Activated T-cell treated with anti-CD3 and anti-CD28 coated beads, Interleukin-2, amount 50 U/mL, for 24 hours (primary cell): ENCODE results near the gene SOX2.

Experiments
- DNase-seq: peaks from one replicate; pipeline ENCODE4 v3.0.0-alpha.2; 2020
- H3K27ac Mint-ChIP-seq: 2 replicates; pipeline ENCODE4 v1.8.0; 2020; ENCODE audit warnings: mild to moderate bottlenecking, mixed read lengths
- H3K27me3 Mint-ChIP-seq: 2 replicates; pipeline ENCODE4 v1.8.0; 2020; ENCODE audit warnings: mixed read lengths
- H3K36me3 Mint-ChIP-seq: 2 replicates; pipeline ENCODE4 v1.8.0; 2020; ENCODE audit warnings: low read depth, mixed read lengths
- H3K4me1 Mint-ChIP-seq: 2 replicates; pipeline ENCODE4 v1.8.0; 2020; ENCODE audit warnings: low read depth, mixed read lengths
- H3K4me3 Mint-ChIP-seq: 2 replicates; pipeline ENCODE4 v1.8.0; 2020; ENCODE audit warnings: mild to moderate bottlenecking, moderate library complexity, mixed read lengths
- H3K9me3 Mint-ChIP-seq: 2 replicates; pipeline ENCODE4 v1.8.0; 2020; ENCODE audit warnings: mixed read lengths

The SOX2 gene

GRCh38 chr3:181699171-181699903 is 12.4 kb upstream of the SOX2 start:
- H3K27me3 Mint-ChIP-seq = peaks cover 90% of the 10 kb centered on the region
- peaks cover 27% of the 10 kb centered on the region for H3K4me1 Mint-ChIP-seq
- no peak overlapping the region for H3K27ac Mint-ChIP-seq
- no peak for DNase-seq
- H3K36me3 Mint-ChIP-seq = no peaks in the 10 kb centered on the region
- peaks cover 2% of the 10 kb centered on the region for H3K9me3 Mint-ChIP-seq
- H3K4me3 Mint-ChIP-seq = no peak overlapping the region

GRCh38 chr3:181700168-181701087 is 11.3 kb upstream of the SOX2 start:
- no peak for DNase-seq
- H3K27me3 Mint-ChIP-seq = peaks cover 94% of the 10 kb centered on the region
- H3K36me3 Mint-ChIP-seq = no peaks in the 10 kb centered on the region
- peaks cover 6% of the 10 kb centered on the region for H3K9me3 Mint-ChIP-seq
- H3K4me1 Mint-ChIP-seq = peaks cover 31% of the 10 kb centered on the region
- H3K4me3 Mint-ChIP-seq = peak overlapping the region; percentile 41
- no peak overlapping the region for H3K27ac Mint-ChIP-seq

- no peak for DNase-seq
- peaks cover 28% of the 10 kb centered on the region for H3K4me1 Mint-ChIP-seq
- peaks cover 93% of the 10 kb centered on the region for H3K27me3 Mint-ChIP-seq
- H3K4me3 Mint-ChIP-seq = no peak overlapping the region
- H3K27ac Mint-ChIP-seq = no peak overlapping the region
- H3K36me3 Mint-ChIP-seq = no peaks in the 10 kb centered on the region
- peaks cover 6% of the 10 kb centered on the region for H3K9me3 Mint-ChIP-seq
These were observed 10.6 kb upstream of the SOX2 start for GRCh38 chr3:181701096-181701495.

- no peak for DNase-seq
- peaks cover 90% of the 10 kb centered on the region for H3K27me3 Mint-ChIP-seq
- H3K27ac Mint-ChIP-seq = no peak overlapping the region
- no peaks in the 10 kb centered on the region for H3K36me3 Mint-ChIP-seq
- no peak overlapping the region for H3K4me3 Mint-ChIP-seq
- H3K4me1 Mint-ChIP-seq = peaks cover 24% of the 10 kb centered on the region
- H3K9me3 Mint-ChIP-seq = peaks cover 4% of the 10 kb centered on the region
These were observed 7.9 kb upstream of the SOX2 start for GRCh38 chr3:181703601-181704420.

- no peaks in the 10 kb centered on the region for H3K36me3 Mint-ChIP-seq
- H3K27ac Mint-ChIP-seq = no peak overlapping the region
- no peak for DNase-seq
- H3K9me3 Mint-ChIP-seq = peaks cover 4% of the 10 kb centered on the region
- peaks cover 90% of the 10 kb centered on the region for H3K27me3 Mint-ChIP-seq
- no peak overlapping the region for H3K4me3 Mint-ChIP-seq
- H3K4me1 Mint-ChIP-seq = peaks cover 25% of the 10 kb centered on the region
These were observed 7.2 kb upstream of the SOX2 start for GRCh38 chr3:181704421-181705085.

- Mint-ChIP-seq H3K4me3 (no peak overlapping the region), H3K27me3 (peaks cover 90% of the 10 kb centered on the region), H3K4me1 (peaks cover 29% of the 10 kb centered on the region), H3K36me3 (no peaks in the 10 kb centered on the region), H3K27ac (no peak overlapping the region), H3K9me3 (peaks cover 4% of the 10 kb centered on the region)
- DNase-seq = no peak
These were observed 6.6 kb upstream of the SOX2 start for GRCh38 chr3:181705086-181705480.

GRCh38 chr3:181707980-181708379 is 3.7 kb upstream of the SOX2 start:
- H3K9me3 Mint-ChIP-seq = peaks cover 4% of the 10 kb centered on the region

GRCh38 chr3:181709537-181710279 is 2.0 kb upstream of the SOX2 start:
- Mint-ChIP-seq H3K27me3 (peaks cover 73% of the 10 kb centered on the region), H3K4me3 (no peak overlapping the region), H3K4me1 (peaks cover 14% of the 10 kb centered on the region), H3K9me3 (peaks cover 4% of the 10 kb centered on the region), H3K27ac (no peak overlapping the region), H3K36me3 (no peaks in the 10 kb centered on the region)
- peak; percentile 69 for DNase-seq

More at GRCh38 chr3:181707980-181708379, 3.7 kb upstream of the SOX2 start:
- Mint-ChIP-seq H3K36me3 (no peaks in the 10 kb centered on the region), H3K27ac (no peak overlapping the region), H3K4me1 (peaks cover 10% of the 10 kb centered on the region), H3K4me3 (no peak overlapping the region), H3K27me3 (peaks cover 71% of the 10 kb centered on the region)
- no peak for DNase-seq

- no peak overlapping the region for H3K27ac Mint-ChIP-seq
- no peaks in the 10 kb centered on the region for H3K36me3 Mint-ChIP-seq
- H3K4me3 Mint-ChIP-seq = no peak overlapping the region
- peaks cover 3% of the 10 kb centered on the region for H3K9me3 Mint-ChIP-seq
- peaks cover 12% of the 10 kb centered on the region for H3K4me1 Mint-ChIP-seq
- peaks cover 73% of the 10 kb centered on the region for H3K27me3 Mint-ChIP-seq
- no peak for DNase-seq
These were observed 1.1 kb upstream of the SOX2 start for GRCh38 chr3:181710345-181711291.

- H3K27me3 Mint-ChIP-seq = peaks cover 77% of the 10 kb centered on the region
- no peak overlapping the region for H3K27ac Mint-ChIP-seq
- DNase-seq = no peak
- H3K9me3 Mint-ChIP-seq = peaks cover 4% of the 10 kb centered on the region
- H3K36me3 Mint-ChIP-seq = no peaks in the 10 kb centered on the region
- H3K4me3 Mint-ChIP-seq = peak overlapping the region; percentile 39
- peaks cover 12% of the 10 kb centered on the region for H3K4me1 Mint-ChIP-seq
These were observed 464 bp downstream of the SOX2 start for GRCh38 chr3:181712226-181712552.

- H3K4me3 Mint-ChIP-seq = peak overlapping the region; percentile 39
- H3K4me1 Mint-ChIP-seq = peaks cover 12% of the 10 kb centered on the region
- DNase-seq = no peak
- H3K36me3 Mint-ChIP-seq = no peaks in the 10 kb centered on the region
- H3K27ac Mint-ChIP-seq = peak overlapping the region; percentile 37
- peaks cover 77% of the 10 kb centered on the region for H3K27me3 Mint-ChIP-seq
- H3K9me3 Mint-ChIP-seq = peaks cover 4% of the 10 kb centered on the region
These were observed 991 bp downstream of the SOX2 start for GRCh38 chr3:181712553-181713279.

GRCh38 chr3:181713280-181713647 is 1.5 kb downstream of the SOX2 start:
- Mint-ChIP-seq H3K36me3 (no peaks in the 10 kb centered on the region), H3K27me3 (peaks cover 77% of the 10 kb centered on the region), H3K27ac (peak overlapping the region; percentile 37), H3K4me1 (peaks cover 12% of the 10 kb centered on the region), H3K9me3 (peaks cover 4% of the 10 kb centered on the region), H3K4me3 (no peak overlapping the region)
- no peak for DNase-seq
